Measurements from ENCODE around the gene BCL7A. TPM values are rescaled to one million over a fixed set of nuclear protein-coding genes. Genes with fewer than 3 reads are reported as not detected.

BCL7A gene
- total RNA-seq, 2 donors from 2014 or later = 9.6 to 12.9 TPM

DNA sequence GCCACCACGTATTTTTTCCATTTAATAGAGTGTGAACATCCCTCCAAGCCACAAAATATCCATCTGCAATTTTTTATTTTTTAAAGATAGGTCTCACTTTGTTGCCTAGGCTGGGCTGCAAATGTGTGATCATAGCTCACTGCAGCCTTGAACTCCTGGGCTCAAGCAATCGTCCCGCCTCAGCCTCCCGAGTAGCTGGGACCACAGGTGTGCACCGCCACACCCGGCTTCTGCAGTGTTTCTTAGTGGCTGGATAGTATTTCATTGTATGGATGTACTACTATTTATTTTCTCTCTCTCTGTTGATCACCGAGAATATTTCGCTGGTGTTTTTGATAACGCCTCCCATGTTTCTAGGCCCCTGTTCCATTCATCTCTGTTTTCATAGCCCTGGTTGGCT, 74.3 kb downstream of the BCL7A start:
- H3K4me1 ChIP-seq (ENCODE audit: control insufficient read depth in 1 of 2, low read depth in 2 of 2) = peaks cover 36 to 82% of the 10 kb centered on the region in 2 donors
- no peak for DNase-seq (ENCODE audit: low spot score)
- ATAC-seq (ENCODE audit: insufficient number of reproducible peaks, low FRiP score, low read depth) = no peak
- H3K4me3 ChIP-seq = no peak overlapping the region
- no peaks in the 10 kb centered on the region for H3K27me3 ChIP-seq (replicated peaks; ENCODE audit: insufficient read depth)
- TF ChIP-seq, protein P1, sequence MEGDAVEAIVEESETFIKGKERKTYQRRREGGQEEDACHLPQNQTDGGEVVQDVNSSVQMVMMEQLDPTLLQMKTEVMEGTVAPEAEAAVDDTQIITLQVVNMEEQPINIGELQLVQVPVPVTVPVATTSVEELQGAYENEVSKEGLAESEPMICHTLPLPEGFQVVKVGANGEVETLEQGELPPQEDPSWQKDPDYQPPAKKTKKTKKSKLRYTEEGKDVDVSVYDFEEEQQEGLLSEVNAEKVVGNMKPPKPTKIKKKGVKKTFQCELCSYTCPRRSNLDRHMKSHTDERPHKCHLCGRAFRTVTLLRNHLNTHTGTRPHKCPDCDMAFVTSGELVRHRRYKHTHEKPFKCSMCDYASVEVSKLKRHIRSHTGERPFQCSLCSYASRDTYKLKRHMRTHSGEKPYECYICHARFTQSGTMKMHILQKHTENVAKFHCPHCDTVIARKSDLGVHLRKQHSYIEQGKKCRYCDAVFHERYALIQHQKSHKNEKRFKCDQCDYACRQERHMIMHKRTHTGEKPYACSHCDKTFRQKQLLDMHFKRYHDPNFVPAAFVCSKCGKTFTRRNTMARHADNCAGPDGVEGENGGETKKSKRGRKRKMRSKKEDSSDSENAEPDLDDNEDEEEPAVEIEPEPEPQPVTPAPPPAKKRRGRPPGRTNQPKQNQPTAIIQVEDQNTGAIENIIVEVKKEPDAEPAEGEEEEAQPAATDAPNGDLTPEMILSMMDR (IDR thresholded peaks at IDR 0.05) = no peak
- H3K27ac ChIP-seq = no peak overlapping the region
- H3K36me3 ChIP-seq = no peaks in the 10 kb centered on the region
- H3K9me3 ChIP-seq = no peaks in the 10 kb centered on the region

DNA sequence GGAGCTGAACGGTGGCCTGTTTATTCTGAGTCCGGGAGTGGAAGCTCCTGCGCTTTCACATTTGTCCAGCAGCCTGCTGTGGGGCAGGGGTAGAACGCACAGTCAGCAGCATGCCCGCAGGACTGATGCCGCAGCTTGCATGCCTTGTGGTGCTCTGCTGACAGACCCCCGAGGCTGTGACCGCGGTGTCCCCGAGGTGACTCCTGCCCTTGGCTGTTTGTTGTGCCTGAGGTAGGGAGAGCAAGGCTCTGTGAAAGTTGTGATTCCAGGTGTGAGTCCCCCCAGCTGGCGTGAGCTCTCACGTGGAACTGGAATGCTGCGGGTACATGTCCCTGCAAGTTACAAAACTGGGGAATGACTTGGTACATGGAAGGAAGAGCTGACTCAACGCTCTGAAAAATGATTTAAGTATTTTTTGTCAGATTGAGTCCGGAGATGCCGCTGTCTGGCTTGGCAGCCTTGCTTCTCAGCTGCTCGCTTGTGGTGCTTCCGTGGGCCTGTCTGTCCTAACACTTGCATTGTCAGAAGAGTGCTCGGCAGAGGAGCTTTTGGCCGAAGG, 75.0 kb downstream of the BCL7A start:
- peak overlapping the region in 1 of 2 donors; percentile 20 for H3K27ac ChIP-seq
- no peaks in the 10 kb centered on the region for H3K9me3 ChIP-seq
- ATAC-seq (ENCODE audit: insufficient number of reproducible peaks, low FRiP score, low read depth) (no peak), DNase-seq (ENCODE audit: low spot score) (no peak)
- TF ChIP-seq, protein P1 (IDR thresholded peaks at IDR 0.05) = no peak
- no peaks in the 10 kb centered on the region for H3K27me3 ChIP-seq (replicated peaks; ENCODE audit: insufficient read depth)
- H3K4me3 ChIP-seq = no peak overlapping the region
- peaks cover 31 to 78% of the 10 kb centered on the region in 2 donors for H3K4me1 ChIP-seq (ENCODE audit: control insufficient read depth in 1 of 2, low read depth in 2 of 2)
- no peaks in the 10 kb centered on the region for H3K36me3 ChIP-seq

DNA sequence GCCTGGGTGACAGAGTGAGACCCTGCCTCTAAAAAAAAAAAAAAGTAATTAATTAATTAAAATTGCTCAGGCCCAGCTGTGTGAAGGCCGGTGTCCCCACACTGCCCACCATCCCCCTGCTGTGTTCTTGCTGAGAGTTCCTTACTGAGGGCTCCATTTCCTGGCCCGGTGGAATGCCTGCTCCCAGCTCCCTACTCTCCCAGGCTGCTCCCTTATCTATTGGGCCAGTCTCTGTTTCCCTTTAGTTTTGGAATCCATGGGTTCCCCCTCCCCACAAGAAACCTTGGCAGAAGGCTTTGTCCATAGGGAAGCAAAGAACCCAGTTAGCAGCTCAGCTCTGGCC, 75.9 kb downstream of the BCL7A start:
- H3K9me3 ChIP-seq = no peaks in the 10 kb centered on the region
- peaks cover 29 to 70% of the 10 kb centered on the region in 2 donors for H3K4me1 ChIP-seq (ENCODE audit: control insufficient read depth in 1 of 2, low read depth in 2 of 2)
- ATAC-seq (ENCODE audit: insufficient number of reproducible peaks, low FRiP score, low read depth) (no peak), DNase-seq (ENCODE audit: low spot score) (no peak)
- H3K27me3 ChIP-seq (replicated peaks; ENCODE audit: insufficient read depth) = no peaks in the 10 kb centered on the region
- no peaks in the 10 kb centered on the region for H3K36me3 ChIP-seq
- H3K27ac ChIP-seq = peak overlapping the region; percentile 63 to 68
- H3K4me3 ChIP-seq = peak overlapping the region; percentile 2
- TF ChIP-seq, protein P1 (IDR thresholded peaks at IDR 0.05) = no peak

DNA sequence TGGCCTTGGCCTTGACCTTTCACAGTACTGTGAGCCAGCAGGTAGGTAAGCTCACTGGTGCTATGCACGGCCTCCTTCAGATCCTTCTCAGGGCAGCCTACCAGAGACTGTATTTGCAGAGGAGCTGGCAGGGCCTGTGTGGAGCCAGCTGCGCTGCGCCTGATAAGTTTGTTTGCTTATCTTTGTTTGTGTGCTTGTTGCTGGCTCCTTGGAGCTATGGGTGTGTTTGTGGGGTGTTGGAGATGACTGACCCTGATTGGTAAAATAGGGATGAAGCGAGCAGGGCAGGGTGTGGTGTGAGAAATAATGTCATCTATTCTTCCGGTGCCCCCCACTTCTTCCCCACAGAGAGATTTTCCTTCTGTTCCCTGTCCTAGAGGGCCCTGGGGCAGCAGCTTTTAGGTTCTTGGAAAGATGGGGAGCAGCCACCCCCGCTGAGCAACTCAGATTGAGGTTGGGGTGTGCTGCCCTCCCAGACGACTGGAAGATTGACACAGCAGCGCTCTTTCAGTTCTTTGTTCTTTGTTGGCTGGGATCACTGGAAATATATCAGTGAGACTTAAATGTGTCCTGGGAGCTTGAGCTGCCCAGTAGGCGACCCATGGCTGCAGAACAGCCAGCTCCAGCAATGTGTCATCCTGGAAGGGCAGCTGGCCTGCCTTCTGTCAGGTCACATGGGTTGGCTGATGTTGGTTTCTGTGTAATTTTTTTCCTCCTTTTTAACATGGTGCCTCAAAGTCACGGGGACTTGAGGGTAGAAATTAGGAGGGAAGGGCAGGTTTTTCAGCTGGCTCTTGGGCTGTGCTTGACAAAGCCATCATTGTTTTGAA, 76.5 kb downstream of the BCL7A start:
- Histone ChIP-seq H3K27me3 (replicated peaks; ENCODE audit: insufficient read depth) (no peaks in the 10 kb centered on the region), H3K4me3 (peak overlapping the region; percentile 9), H3K36me3 (no peaks in the 10 kb centered on the region), H3K27ac (peak overlapping the region; percentile 63 to 68), H3K4me1 (ENCODE audit: control insufficient read depth in 1 of 2, low read depth in 2 of 2) (peaks cover 29 to 65% of the 10 kb centered on the region in 2 donors), H3K9me3 (no peaks in the 10 kb centered on the region)
- ATAC-seq (ENCODE audit: insufficient number of reproducible peaks, low FRiP score, low read depth) = peak; percentile 23
- TF ChIP-seq, protein P1 (IDR thresholded peaks at IDR 0.05) = no peak
- DNase-seq (ENCODE audit: low spot score) = no peak

DNA sequence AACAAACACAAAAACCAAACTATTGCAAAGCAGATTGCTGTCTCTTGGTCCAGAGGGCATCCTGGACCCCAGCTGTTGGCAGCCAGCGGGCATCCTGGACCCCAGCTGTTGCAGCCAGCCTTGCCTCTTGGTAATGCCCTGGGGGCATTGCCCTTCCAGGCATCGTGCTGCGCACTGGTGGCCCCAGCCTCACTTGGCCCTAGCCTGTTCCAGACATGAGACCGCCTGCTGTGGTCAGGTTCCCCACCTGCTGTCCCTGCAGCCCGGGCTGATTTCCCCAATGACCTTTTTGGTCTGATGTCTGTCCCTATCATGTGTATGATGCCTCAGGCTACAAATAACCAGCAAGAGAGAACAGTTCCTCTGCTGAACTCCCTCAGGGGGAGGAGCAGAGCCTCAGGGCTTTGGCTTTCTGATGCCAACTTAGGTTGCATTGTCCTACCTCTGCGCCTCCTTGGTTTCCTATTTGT, 77.6 kb downstream of the BCL7A start:
- ATAC-seq (ENCODE audit: insufficient number of reproducible peaks, low FRiP score, low read depth) = no peak
- DNase-seq (ENCODE audit: low spot score) = no peak
- no peaks in the 10 kb centered on the region for H3K9me3 ChIP-seq
- no peak overlapping the region for H3K4me3 ChIP-seq
- no peaks in the 10 kb centered on the region for H3K36me3 ChIP-seq
- H3K27ac ChIP-seq = no peak overlapping the region
- H3K27me3 ChIP-seq (replicated peaks; ENCODE audit: insufficient read depth) = no peaks in the 10 kb centered on the region
- TF ChIP-seq, protein P1 (IDR thresholded peaks at IDR 0.05) = no peak
- H3K4me1 ChIP-seq (ENCODE audit: control insufficient read depth in 1 of 2, low read depth in 2 of 2) = peaks cover 29 to 60% of the 10 kb centered on the region in 2 donors
